ENCODE measurements around the gene NBPF20. TPM values are rescaled to one million over a fixed set of nuclear protein-coding genes. Genes with fewer than 3 reads are reported as not detected.
"Not testable (repeated sequence)": the region's sequence is repeated elsewhere in the genome, so short reads cannot be mapped to it uniquely, and the experiment has no call there.

The NBPF20 gene
- total and polyA plus RNA-seq, 2 of the 8 experiments (the other 6 are each of a cell fraction or from before 2014, with no cell fraction given), result 0.37 to 0.42 TPM

GRCh38 chr1:145453873-145454823 is 28.7 kb upstream of the NBPF20 start:
- H3K79me2 ChIP-seq (ENCODE audit: control insufficient read depth in 1 of 2, insufficient read depth in 2 of 2, low read length in 2 of 2); H3K23ac ChIP-seq (ENCODE audit: insufficient read length); H3K56ac ChIP-seq (replicated peaks; ENCODE audit: insufficient read length, low read depth, low read length); H3K9ac ChIP-seq (replicated peaks in 1 of 4; ENCODE audit: extremely low read depth in 1 of 4, low read depth in 3 of 4, low read length in 3 of 4); H2AK5ac ChIP-seq (ENCODE audit: low read depth, low read length); H3K14ac ChIP-seq (ENCODE audit: insufficient read length); H3K79me1 ChIP-seq (ENCODE audit: low read depth, low read length); H2AFZ ChIP-seq (ENCODE audit: low read length); H4K91ac ChIP-seq (replicated peaks; ENCODE audit: insufficient read length, low read length); H4K20me1 ChIP-seq (replicated peaks in 1 of 2; ENCODE audit: control insufficient read depth in 1 of 2, insufficient read depth in 2 of 2, low read length in 2 of 2); H3K27ac ChIP-seq (ENCODE audit: low read depth, low read length); H2BK20ac ChIP-seq (ENCODE audit: low read length); H2BK120ac ChIP-seq (replicated peaks; ENCODE audit: low read depth, low read length); DNase-seq (ENCODE audit: low read depth in 1 of 2, low spot score in 2 of 2); POLR2A ChIA-PET (ENCODE audit: partially characterized antibody); H2BK12ac ChIP-seq (ENCODE audit: low read depth, low read length); H4K8ac ChIP-seq (ENCODE audit: extremely low read depth, insufficient read depth, low read length); H3K4me1 ChIP-seq (replicated peaks in 1 of 4; ENCODE audit: control insufficient read depth in 3 of 4, insufficient read depth in 4 of 4, low read length in 3 of 4); CTCF ChIA-PET (ENCODE audit: partially characterized antibody); H3K23me2 ChIP-seq (ENCODE audit: low read depth, low read length); H3K18ac ChIP-seq (ENCODE audit: extremely low read depth, low read length); H3K36me3 ChIP-seq (ENCODE audit: control insufficient read depth in 2 of 4, insufficient read depth in 4 of 4, low read length in 3 of 4); H2BK15ac ChIP-seq (ENCODE audit: low read length); FAIRE-seq; H4K5ac ChIP-seq (ENCODE audit: insufficient read length, low read depth, low read length); H3K4ac ChIP-seq (replicated peaks; ENCODE audit: insufficient read length, low read depth, low read length); H2BK5ac ChIP-seq (ENCODE audit: low read depth, low read length); H3K9me3 ChIP-seq (ENCODE audit: insufficient read depth in 2 of 2, low read depth in 1 of 2, low read length in 1 of 2): not testable (repeated sequence)
- Histone ChIP-seq H3K4me2 (ENCODE audit: insufficient read depth in 1 of 2, low read depth in 2 of 2, low read length in 2 of 2) (peak overlapping the region; percentile 46 to 57), H3K4me3 (ENCODE audit: extremely low read depth in 1 of 4, insufficient read depth in 2 of 4, low read depth in 3 of 4, low read length in 4 of 4) (peak overlapping the region in 2 of 4 experiments; percentile 16 to 42; a peak in 3 of 8 replicates), H3K27me3 (replicated peaks in 1 of 4; ENCODE audit: control insufficient read depth in 3 of 4, extremely low read depth in 1 of 4, insufficient read depth in 3 of 4, low read length in 3 of 4) (peaks cover 10 to 21% (median 14%) of the 10 kb centered on the region in 4 experiments; a peak in 6 of 7 replicates)
- 29% methylated on average over 37 of the region's 86 CpGs; no CpG with 5 or more reads in 1 of the 2 experiments for WGBS, 2 experiments (ENCODE audit: extremely low coverage in 1 of 2, insufficient coverage in 1 of 2, insufficient read length in 1 of 2, insufficient replicate concordance in 2 of 2, low coverage in 1 of 2, low lambda C conversion rate in 2 of 2, missing lambda C conversion rate in 1 of 2)
- TF ChIP-seq SUZ12 (IDR thresholded peaks at IDR 0.05; ENCODE audit: low read length) (peak; percentile 52; the same call in 1 of the 2 replicates), EZH2 (IDR thresholded peaks at IDR 0.05; ENCODE audit: low read depth, low read length, severe bottlenecking) (peak; percentile 64)
